Measurements from ENCODE around the gene CLCN2.
A peak's percentile ranks its signal among the peaks of the same experiment; 100 is the strongest.

CLCN2 gene

DNA sequence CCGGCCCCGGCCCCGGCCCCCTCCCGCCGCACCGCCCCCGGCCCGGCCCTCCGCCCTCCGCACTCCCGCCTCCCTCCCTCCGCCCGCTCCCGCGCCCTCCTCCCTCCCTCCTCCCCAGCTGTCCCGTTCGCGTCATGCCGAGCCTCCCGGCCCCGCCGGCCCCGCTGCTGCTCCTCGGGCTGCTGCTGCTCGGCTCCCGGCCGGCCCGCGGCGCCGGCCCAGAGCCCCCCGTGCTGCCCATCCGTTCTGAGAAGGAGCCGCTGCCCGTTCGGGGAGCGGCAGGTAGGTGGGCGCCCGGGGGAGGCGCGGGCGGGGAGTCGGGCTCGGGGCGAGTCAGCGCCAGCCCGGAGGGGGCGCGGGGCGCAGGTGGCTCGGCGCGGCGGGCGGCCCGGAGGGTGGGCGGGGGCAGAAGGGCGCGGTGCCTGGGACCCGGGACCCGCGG, 18.8 kb upstream of the CLCN2 start:
- no peak for DNase-seq

DNA sequence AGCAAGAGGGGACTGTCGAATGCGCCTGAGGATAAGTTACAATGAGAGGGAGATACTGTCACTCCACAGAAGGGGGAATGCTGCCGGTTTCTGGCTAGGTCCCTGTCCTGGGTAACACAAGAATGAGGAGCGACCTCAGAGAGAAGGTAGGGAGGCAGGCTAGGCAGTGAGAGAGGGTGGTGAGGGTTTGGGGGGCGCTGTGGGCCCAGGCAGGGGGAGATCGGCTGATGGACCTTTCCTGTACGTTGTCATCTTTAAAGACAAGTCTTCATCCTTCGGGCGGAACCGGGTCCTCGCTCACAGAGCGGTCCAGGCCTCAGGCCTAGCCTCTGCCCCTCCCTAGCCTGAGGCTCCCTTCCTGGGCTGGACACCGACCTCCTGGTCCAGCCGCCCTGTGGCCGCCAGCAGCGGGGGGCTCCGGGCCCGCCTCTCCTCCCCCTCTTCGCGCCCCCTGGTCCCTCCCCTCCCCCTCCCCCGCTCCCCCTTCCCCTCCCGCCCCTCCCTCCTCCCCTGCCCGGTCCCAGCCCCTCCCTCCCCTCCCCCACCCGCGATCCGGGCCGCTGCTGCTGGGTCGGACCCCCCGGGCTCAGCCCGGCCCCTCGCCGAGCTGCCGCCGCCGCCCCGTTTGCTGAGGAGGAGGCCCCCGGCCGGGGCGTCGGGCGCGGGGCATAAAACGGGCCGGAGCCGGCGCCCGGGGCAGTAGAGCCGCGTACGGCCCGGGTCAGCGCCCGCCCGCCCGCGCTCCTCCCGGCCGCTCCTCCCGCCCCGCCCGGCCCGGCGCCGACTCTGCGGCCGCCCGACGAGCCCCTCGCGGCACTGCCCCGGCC, 18.2 kb upstream of the CLCN2 start, which contains the start of gene CHRD:
Gene CHRD, plus strand, starts transcription at position 697 of the 827 bp plus-strand sequence. CDS start 265 bp downstream, outside the sequence.
- no peak for DNase-seq

DNA sequence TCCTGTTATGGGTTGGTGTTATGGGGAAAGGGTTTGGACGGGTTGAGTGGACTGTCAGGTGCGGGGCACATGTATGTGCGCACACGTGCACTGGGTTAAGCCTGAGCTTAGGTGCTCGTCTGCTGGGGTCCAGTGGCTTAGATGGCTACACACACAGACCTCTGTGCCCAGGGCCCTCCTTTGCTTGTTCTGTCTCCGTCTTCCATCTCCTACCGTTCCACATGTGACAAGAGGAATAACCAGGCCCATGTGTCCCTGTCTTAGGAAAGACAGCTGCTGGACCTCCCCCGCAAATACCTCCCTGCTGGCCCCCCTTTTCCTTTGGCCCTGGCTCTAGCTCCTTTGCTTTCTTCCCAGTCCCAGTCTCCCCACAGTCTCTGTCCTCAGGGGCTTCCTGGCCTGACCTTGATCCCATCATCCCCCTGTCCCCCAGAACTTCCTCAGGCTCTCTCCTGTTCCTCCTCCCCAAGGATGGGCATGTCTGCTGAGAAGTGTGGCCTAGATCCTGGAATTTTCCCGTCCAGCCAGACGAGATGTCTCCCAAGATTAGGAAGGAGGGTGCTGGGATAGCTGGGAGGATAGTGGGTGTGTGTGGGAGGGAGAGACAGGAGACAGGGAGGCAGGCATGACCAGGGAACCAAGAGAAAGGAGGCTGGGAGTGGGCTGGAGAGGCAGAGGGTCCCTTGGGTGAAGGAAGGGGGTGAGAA, 17.4 kb upstream of the CLCN2 start:
- DNase-seq, result no peak

DNA sequence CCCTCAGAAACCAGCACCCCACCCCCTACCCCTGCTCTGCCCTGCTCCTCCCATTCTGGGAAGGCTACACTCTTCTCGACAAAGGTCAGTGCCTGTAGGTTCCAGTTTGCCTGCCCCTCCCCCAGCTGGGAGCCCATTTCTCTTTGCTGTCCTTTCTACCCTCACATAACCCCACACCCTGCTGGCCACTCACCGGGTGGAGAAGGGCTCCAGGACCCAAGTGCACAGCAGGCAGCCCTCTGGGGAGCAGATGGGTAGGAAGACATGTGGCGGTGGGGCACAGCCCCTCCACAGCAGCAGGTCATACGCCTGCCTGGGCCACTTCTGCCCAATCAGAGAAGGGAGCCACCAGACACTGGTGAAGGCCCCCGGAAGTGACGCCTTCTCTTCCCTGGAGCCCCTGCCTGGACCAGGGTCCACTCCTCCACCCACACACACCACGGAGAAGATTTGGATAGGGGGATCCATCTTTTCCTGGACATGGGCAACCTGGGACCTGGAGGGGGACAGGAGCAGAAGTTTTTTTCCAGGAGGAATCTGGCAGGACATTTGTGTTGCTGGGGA, 16.6 kb upstream of the CLCN2 start, which contains the start of gene THPO:
Gene THPO, minus strand, starts transcription at position 326 of the 564 bp plus-strand sequence. CDS start 1,948 bp downstream, outside the sequence.
- no peak for DNase-seq

DNA sequence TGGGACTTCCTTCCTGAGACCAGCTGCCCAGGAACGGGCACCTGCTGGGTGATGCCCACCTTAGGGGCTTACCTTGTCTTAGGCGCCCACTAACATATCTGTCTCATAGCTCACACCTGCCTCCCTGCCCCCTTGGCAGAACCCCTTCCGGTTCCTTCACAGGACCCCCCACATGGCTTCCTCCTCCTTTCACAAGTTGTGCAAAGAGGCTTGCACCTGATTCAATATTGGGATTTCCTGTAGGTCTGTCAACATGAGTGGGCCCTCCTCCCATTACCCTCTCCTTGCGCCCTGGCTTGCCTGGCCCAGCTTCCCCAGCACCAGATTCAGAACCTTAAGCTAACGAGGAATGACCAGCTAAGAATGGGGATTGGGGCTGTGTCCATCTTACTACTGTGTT, 16.0 kb upstream of the CLCN2 start:
- DNase-seq, result no peak

DNA sequence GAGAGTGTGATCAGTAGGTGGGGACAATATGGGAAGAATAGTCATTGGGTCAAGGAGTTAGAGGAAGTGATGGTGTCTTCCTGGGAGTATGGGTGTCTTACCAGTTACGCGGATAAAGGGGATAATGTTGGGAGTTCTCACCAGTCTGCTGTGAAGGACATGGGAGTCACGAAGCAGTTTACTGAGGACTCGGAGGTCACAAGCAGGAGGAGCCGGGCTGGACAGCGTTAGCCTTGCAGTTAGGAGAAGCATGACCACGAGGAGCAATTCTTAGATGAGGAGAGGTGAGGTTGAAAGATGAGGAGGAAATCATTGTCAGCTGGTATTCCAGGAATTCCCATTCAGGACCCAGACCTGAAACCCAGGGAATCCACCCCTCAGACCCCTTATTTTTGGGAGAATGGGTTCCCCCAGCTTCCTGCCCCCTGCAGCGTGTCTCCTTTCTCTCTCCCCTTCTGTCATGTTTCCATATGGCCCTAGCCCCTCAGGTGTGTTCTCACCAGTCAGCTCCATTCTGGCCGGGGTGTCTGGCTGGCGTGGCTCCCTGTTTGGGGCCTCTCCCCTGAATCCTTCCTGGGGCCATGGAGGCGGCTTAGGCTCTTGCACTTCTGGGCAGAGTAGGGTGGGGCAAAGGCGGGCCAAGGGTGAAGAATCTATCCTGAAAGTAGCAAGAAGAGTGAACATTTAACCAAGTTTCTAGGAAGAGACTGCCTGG, 14.5 kb upstream of the CLCN2 start:
- no peak for DNase-seq

DNA sequence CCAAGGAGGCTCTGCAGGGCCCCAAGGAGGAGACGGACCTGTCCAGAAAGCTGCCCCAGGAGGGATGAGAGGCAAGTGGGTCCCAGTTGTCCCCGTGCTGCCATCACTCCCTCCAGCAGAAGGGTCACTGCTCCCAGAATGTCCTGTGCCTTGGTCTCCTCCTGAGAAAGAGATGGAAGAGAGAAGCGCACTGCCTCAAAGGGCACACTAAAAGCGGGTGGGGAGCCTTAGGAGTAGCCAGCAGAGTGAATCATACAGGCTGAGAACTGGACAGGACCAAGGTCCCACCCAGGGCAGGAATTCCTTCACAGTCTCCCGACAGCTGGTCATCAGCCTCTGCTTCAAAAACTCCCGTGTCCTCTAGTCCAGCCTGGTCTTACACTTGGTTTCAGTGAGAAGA, 12.0 kb upstream of the CLCN2 start:
- no peak for DNase-seq

DNA sequence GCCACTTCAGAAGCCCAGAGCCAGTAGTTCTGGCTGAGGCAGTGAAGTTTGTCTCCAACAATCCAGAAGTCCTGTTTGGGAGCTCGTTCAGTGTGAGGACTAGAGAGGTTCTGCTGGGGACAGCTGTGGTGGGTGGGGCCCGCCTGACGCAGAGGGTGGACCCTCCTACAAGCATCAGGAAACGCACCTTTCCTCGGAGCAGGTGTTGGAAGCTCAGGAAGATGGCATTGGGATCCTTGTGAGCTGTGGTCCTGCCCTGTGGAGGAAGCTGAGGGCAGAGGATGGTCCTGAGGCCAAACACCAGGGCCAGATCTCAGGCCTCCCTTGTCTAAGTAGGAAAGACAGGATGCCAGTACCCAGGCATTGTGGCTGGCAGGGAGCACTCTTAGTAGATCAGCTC, 11.5 kb upstream of the CLCN2 start:
- DNase-seq, result no peak

DNA sequence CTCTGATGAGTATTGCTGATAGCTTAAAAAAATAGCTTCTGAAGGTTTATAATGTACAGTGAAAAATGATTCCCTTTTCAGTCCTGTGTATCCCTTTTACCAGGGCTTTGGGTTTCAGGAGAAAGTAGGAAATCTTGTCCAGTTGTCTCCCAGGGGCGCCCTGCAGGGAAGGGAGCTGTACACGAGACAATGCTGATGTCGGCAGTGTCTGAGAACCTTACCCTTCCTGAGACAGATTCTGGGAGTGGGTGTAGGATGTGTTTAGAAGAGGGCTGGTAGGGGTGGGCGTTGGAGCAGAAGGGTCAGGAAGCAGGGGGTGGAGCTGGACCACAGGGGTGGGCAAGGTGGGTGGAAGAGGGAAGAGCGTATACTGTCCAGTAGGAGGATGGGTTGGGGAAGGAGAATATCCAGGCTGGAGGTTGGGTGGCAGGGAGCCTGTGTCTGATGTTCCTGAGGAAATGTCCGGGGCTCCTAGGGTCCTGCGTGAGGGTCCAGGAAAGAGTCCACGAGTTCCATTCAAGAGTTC, 11.0 kb upstream of the CLCN2 start:
- DNase-seq, result no peak

DNA sequence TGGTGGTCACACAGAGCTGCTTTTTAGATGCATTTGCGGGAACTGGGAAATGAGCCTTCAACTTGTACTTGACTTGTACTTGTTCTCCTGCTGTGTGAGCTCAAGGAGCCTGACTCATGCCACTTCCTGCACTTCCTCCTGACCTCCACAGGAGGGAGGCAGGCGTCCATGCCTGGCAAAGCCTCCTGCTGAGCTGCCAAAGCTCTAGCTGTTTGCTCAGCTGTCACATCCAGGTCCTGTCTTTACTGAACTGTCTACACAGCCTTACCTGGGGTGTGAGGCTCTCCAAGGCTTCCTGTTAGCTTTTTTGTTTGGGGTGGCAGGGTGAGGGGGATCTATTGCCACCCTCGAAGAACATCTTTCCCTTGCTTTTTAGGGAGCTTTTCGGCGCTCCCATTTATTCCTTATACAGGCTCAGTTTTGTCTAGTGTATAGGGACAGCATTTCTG, 10.2 kb upstream of the CLCN2 start:
- DNase-seq, result peak; percentile 45

DNA sequence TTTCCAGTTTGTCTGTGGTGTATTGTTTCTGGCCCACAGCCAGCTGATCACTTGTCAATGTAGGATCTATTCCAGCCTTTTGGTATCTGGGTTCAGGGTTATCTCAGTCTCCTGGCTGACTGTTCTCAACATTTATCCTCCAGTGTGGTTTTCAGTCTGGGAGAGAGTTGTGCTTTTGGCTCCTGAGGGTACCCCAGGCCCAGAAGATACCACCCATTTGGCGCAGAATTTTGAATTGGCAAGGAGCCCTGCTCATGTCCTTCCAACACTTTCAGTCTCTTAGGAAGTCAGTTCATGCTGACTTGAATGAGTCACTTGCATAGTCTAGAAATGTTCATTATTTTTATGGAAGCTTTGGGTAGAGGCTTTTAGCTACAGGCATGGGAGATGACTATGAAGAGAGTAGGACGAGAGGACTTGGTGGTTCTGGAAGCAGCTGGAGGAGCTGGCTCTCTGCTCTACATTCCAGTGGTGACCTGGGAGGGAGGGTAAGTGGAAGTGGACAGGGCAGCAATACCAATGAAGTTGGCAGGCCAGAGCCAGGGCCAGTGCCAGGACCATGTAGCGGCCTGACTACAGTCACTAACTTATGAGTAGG, 7.3 kb upstream of the CLCN2 start:
- no peak for DNase-seq

DNA sequence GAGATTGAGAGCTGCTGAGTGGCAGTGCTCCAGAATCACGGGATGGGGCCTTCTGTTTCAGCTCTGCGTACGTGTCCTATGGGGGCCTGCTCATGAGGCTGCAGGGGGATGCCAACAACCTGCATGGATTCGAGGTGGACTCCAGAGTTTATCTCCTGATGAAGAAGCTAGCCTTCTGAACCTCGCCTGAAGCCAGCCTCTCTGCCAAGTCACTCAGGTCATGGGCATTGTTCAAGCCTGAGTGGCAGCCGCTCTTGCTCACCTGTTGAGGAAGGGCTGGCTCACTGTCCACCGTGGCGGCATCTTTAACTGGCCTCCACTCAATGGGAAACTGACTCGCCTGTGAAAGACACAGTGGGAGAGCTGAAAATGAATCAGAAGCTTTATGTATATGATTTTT, 6.7 kb upstream of the CLCN2 start:
- DNase-seq, result no peak

DNA sequence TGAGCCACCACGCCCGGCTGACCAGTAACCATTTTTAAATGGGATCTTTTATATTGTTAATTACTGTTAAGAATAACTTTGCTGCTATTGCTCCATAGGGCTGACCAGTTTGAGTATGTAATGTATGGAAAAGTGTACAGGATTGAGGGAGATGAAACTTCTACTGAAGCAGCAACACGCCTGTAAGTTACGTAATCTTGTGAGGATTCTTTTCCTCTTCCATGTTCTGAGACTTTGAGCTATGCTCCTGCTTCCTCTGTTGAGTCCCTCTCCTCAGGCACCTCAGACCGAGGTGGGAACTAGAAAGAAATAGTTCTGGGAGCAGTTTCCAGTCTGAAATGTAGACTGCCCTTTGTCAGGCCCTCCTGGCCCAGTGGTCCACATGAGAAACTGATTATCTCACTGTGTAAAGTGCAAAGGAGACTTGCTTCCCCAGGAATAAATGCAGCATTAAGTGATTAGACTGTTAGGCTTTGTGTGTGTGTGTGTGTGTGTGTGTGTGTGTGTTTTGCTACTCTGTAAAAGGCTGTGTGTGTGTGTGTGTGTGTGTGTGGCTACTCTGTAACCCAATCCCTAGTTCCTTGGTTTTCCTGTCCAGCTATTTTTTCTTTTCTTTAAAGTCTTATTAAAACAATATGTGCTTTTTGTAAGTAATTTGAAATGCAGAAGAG, 5.3 kb upstream of the CLCN2 start:
- DNase-seq, result no peak

DNA sequence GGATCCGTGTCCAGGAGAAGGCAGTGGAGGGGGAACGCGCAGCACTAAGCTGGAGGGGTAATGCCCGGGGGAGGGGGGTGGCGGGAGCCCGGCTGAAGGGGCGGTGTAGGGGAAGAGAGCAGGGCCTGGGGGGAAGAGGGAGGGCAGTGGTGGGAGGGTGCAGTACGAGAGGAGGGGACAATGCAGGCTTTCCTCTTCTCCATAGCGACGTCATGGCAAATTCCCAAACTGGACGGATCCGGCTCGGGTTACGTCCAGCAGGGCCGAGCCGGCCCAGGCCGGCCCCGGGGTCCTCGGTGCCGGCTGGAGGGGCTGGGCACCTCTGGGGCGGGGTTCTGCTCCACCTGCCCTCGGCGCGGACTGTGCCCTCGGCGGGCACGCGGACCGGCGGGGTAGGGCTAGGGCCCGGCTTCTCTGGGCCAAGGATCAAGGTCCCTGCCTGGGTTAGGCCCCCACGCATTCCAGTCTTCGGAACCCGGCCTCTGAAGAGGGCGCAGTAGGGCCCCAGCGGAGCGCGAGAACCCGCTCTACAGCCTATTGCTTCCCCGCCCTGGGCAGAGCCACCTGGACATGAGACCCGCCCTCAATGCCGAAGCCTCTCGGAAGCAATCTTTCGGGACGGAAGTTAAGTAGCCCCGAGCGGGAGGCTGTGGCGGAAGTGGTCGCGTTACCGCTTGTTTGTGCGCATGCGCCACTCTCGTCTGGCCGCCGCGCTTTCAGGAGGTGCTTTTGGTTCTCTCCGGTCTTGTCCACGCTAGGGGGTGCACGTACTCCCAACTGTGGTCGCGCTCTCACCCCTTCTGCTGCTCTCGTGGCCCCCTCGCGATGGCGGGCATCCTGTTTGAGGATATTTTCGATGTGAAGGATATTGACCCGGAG, 1.5 kb upstream of the CLCN2 start:
- DNase-seq, result peak; percentile 90

DNA sequence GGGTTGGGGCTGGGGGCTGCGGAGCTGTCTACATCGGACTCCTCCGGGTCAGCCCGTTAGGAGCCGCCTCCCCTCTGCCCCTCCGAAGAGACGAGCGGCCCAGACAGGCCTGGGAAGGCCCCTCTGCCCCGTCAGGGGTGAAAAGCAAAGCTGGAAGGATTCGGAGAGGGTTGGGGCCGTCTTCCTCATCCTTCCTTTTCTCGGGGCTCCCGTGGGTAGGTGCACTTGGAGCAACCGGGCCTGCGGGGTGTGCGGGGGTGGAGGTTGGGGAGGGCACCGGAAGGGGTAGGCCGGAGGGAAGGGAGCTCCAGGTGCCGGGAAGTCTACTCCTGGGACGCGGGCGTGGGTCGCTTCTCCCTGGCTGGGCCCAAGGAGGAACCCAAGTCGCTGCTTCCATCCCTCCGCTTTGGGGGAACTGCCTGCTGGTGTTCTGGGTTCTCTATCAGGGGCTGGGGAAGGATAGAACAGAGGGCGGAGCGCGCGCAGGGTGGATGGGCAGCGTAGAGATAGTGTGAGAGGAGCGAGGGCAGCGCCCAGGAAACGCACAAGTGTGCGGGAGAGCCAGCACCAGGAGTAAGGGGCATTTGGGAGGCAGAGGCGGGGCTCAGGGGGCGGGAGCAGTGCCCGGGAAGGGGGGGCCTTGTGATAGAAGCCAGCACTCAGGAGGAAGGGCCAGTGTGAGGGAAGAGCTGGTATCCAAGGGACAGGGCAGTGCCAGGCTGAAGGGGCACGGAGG, 695 bp upstream of the CLCN2 start:
- DNase-seq, result peak; percentile 28

DNA sequence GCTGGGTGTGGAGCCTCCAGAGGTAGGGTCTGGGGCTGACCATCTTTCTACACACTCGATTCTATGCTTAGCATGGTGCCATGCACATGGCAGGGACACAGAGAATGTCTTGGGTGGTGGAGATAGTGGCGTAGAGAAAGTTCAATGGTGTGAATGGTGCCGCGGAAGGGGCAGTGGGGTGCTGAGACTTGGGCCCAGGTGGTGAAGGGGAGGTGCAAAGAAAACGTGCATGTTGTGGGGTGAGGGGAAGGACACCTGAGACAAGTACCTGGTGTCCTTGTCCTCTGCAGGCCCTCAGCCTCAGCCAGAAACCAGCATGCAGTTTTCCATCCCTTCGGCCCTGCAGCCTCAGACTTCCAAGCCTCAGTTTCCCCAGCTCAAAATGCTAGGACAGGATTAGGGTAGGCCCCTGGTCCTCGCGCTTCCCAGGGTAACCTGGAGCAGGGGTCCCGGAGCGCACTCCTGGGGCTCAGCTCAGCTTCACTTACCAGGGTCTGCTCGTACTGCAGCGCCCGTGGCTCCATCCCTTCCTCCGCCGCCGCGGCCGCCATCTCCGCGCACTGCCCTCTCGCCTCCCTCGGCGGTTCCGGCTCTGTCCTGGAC, 375 bp downstream of the CLCN2 start:
- no peak for DNase-seq

DNA sequence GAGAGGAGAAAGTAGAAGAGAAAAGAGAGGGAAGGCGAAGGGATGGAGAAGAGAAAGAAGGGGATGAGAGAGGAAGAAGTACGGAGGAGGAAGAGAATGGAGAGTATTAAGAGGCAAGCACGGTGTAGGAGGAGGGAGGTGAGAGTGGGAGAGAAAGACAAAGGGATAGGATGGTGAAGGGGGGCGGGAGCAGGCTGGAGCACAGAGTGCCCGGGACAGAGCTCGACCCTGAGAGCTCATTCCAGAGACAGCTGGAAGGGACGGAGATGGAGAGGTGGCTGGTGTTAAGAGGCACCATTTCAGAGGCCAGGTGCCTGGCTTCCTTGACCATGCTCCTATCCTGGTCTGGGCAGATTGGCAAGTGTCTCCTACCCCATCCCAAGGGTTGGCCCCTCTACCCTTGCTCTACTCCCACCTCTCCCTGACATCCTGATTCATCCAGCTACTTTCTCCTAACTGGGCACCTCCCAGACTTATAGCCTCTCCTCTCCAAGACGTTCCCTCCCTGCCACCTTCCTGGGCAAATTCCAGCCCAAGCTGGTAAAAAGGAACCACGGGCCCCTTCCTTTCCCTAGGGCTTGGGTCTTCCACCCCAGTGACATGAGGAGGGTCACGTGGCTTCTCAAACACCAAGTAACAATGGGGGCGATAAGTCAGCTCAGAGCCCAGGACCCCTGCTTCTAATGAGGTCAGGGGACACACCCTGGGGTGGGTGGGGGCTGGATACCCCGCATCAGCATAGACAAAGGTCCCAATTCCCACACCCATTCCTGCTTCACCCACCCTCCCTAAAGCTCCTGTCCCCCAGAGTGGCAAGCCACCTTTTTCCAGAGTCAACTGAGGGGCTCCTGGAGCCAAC, 1.1 kb downstream of the CLCN2 start:
- no peak for DNase-seq

DNA sequence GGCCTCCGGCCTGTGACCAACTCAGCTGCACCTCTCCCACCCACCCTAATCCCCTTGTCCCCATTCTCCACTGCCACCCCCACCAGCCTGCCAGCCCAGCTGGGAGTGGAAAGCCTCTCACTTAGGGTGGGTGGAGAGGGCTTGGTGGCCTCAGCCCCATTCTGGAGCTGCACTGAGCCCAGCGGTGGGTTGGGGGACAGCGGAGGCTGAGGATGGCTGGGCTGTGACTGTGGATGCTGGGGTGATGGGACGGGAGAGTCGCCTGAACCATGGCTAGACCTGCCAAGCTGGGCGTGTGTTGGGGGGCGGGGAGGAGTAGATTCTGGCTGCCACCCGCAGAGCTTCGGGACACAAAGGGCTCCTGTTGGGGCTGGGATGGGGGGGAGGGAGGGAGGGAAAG, 1.8 kb downstream of the CLCN2 start:
- no peak for DNase-seq
